Erythroblast (primary cell): ENCODE measurements around the gene ADH5.

ENCODE experiments used
- GATA1 ChIP-seq: IDR thresholded peaks from 2 replicates; pipeline ENCODE4 v1.6.1; 2011; ENCODE audit warnings: low read depth, mild to moderate bottlenecking, control low read depth, low read length, moderate library complexity
- POLR2A ChIP-seq: IDR thresholded peaks from 2 replicates; pipeline ENCODE4 v1.6.1; 2011; ENCODE audit warnings: mild to moderate bottlenecking, low read length

- TF ChIP-seq POLR2A (no peak), GATA1 (no peak)
Observed at GRCh38 chr4:99126376-99126775, 37.8 kb upstream of the ADH5 start.
